Stimulated activated CD4-positive, alpha-beta T cell treated with anti-CD3 and anti-CD28 coated beads, Interleukin-2, amount 100 ng/mL, for 4 hours (primary cell): ENCODE results near the gene PCSK5.

Experiments used
- DNase-seq: peaks from one replicate; pipeline ENCODE4 v3.0.0-alpha.2; 2020; ENCODE audit warnings: low read depth

PCSK5 gene

DNA sequence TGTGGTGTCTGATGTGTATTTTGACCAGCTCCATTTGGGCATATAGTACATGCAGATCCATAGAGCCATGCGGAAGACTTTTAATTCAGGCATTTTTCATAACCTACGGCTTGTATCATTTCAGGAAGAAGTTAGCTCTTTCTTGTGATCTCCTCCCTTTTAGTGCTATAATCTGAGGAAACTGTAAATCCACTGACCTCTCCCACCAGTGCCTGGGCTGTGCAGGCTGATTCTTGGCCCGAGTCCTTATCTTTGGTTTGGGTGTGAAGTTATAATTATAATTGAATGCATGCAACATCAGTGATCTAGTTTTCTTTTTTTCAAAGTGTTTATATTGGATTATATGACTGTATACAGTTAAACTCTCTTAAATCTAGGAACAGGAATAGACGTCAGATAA is 247.9 kb downstream of the PCSK5 start:
- DNase-seq: no peak

DNA sequence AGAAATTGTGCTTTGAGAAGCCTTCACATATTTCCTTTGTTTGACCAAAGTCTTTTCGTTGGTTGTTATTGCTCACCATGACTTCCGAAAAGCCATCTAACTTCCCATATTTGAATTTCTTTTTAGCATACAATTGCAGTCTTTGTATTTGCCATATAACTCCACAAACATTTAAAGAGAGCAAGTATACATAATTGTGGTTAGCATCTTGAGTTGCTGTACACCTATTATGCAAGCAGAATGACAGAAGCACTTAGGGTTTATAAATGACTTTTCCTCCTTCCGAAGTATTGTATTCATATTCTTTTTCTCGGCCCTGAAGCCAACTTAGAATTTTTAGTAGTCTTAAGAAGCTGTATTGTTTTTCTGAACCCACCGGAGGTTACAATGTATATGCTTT is 253.4 kb downstream of the PCSK5 start:
- DNase-seq: no peak

DNA sequence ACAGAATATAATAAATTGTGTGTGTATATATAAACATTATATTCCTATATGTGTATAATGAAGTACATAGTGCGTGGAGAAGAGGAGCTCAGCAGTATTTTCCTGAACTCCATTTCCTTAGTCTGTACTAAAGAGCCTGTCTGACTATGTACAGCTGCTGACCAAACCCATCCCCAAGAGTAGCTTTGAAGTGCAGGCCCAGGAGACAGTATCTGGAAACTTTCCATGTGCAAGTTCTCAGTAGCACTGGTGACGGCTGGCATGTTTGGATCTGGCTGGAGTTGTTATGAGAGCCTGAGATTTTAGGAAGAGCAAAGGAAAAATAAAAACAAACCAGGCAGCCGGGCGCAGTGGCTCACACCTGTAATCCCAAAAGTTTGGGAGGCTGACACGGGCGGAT is 259.5 kb downstream of the PCSK5 start:
- no peak for DNase-seq

DNA sequence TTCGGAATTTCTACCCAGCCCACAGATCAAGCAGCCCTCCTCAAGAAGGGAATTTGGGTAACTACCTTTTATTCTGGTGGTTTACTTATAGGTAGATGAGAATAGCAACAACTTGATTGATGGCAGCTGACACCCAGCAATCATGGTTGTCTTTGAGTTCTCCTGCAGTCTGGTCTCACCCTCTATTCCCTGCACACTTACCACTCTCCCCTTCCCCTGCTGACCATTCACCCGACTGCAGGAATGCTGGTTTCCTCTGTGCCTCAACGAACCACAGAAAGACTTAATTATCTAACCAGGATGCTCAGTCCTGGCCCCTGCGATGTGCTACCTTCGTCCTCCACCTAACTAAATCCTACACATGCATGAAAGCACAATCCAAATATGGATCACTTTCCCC is 260.8 kb downstream of the PCSK5 start:
- DNase-seq: no peak

DNA sequence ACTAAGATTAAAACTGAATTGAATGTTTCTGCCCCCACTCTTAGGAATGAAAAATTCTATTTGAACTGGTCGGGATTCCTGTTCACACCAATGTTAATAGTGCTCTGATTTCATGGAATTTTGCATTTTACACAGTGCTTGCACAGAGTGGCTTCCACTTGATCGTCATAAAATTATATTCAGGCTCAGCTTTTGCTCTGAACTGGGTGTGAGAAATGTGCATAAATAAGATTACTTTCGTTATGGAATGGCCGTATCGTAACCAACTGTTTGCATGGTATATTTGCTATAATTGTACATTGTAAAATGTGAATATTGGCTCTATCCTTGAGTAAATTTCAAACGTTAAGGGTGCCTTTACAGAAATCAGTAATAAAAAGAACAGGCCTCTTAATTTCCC is 262.9 kb downstream of the PCSK5 start:
- no peak for DNase-seq

DNA sequence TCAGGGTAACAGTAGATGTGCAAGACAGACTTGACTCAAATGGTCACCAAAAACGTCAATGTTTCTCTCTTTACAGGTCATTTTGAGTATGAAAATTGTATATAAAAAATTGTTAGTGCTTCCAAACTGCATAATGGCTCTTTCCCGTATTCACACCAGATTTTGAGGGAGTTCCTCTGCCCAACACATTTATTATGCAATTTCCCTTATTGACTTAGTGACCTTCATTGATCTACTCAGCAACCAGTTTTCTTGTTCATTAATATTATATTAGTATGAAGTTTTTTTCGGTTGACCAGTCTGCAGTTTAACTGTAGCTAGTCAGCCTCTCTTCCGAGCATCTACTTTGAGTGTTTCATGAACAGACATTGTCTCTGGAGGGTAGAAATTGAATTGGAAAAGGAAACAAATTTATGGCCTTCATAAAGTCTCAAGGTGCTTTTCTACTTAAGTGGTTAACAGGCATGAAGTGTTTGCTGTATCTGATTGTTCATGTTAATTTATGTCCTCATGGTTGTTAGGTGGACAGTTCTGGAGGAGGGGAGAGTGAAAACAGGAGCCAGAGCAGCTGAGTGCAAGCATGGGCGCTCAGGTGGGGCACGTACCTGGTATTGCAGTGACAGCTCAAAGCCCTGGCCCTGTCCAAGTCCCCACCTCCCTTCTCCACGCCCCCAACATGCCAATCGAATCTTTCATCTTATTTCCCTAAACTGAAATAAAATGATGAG is 263.6 kb downstream of the PCSK5 start:
- no peak for DNase-seq

DNA sequence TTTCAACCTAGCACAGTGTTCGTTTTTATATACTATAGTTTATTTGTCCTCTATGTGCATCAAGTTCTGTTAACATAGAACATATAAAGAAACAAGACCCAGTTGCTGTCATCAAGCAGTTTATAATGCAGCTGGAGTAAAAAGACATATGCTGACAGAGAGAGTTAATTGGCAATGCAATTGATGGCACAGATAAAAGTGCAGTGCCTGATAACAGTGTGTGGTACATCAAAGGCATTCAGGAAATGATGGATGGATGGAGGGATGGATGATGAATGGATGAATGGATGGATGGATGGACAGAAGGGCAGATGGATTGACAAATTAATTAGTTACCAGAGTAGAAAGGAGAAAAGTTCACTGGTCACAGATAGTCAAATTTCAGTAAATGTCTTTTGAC is 264.9 kb downstream of the PCSK5 start:
- DNase-seq: no peak

DNA sequence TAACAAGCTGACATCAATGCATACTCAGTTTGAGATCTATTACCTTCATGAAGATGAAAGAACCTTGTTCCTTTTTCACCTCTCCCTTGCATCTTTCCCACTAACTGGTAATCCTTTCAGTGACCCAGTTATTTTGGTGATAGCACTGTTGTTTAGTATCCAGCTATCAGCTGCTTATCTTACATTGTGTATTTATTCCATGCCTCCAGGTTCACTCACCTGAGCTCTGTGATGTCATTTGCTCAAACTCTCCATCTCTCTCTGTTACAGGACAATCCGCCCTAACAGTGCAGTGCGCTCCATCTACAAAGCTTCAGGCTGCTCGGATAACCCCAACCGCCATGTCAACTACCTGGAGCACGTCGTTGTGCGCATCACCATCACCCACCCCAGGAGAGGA is 268.2 kb downstream of the PCSK5 start:
- DNase-seq: no peak

DNA sequence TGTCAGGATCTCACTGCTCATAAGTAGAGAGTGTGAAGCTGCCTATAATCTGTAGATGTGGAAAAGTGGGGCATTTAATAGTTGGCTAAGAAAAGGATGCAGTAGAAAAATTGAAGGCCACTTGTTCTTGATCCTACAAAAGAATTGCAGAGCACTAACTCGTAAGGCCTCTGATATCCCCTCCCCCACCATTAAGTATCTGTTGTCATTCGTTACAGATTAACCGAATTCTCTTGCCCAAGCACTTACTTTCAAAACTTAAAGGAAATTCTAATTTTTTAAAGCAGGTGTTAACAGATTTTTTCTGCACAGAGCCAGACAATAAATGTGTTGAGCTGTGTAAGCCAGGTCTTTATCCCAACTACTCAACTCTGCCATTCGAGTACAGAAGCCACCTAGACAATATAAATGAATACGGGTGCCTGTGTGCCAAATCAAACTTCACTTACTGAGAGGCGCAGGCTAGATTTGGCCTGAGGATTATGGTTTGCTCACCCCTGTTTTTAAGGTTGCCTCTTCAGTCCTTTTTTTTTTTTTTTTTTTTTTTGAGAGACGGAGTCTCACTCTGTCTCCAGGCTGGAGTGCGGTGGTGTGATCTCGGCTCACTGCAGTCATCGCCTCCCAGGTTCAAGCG is 268.9 kb downstream of the PCSK5 start:
- no peak for DNase-seq

DNA sequence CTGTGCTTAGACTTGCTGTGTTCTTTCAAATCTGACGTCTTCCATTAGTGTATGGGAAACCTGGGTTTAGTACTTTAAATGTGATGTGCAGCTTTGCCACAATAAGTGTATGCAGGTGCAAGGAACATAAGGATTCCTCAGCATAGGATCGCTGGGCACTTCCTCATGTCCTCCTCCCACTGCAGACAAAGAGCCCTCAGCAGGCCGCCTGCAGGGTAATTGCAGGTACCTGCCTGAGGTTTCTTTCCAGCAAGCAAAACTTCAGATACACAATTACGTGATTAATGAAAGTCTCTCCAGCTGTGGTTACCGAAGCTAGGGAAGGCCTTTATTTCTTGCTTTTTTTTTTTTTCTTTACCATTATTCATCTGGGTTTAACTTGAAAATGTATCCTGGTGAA is 270.6 kb downstream of the PCSK5 start:
- DNase-seq: no peak

DNA sequence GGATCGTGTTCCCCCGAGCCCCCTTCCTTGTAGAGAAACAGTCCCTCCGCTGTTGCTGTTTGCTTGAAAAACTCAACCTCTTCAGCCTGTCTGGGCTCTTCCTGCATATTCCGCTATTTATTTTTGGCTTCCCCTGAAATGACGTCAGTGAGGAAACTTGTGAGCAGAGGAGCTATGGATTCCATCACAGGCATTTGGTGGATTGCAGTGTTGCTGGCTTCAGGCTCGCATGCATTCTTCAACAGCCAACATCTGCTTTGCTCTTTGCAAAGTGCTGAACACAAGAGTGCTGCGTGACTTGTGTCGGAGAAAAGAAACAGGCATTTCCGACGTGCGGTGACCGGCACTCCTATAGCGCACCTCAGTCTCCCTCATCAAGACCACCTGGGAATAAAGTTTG is 271.1 kb downstream of the PCSK5 start:
- no peak for DNase-seq

DNA sequence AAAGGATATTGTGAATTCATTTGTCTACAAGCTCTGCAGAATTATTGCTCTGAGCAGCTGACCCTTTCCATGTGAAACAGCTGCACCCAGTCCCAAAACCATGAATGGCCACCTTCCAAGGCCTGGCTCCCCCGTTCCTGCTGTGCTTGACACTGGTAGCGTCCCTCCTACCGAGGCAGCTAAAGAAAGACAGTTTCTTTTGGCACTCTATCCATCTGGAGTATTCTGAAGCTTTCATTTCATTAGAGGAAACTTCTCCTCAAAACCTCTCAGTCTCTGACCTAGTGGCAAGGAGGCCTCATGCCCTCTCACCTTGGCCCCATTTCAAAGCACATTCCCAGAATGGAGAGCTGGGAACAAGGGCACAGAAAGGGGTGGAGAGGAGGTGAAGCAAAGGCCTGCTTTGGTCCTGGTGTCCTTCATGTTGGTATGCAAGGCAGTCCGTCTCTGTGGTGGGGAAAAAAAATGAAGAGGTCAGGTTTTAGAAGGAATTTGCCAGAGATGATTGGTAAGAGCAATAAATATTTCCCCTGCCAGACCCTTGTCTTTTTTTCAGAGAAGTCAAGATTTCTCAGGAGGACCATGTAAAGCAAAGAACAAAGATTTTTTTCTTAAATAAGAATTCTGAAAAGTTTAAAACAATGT is 271.7 kb downstream of the PCSK5 start:
- no peak for DNase-seq

DNA sequence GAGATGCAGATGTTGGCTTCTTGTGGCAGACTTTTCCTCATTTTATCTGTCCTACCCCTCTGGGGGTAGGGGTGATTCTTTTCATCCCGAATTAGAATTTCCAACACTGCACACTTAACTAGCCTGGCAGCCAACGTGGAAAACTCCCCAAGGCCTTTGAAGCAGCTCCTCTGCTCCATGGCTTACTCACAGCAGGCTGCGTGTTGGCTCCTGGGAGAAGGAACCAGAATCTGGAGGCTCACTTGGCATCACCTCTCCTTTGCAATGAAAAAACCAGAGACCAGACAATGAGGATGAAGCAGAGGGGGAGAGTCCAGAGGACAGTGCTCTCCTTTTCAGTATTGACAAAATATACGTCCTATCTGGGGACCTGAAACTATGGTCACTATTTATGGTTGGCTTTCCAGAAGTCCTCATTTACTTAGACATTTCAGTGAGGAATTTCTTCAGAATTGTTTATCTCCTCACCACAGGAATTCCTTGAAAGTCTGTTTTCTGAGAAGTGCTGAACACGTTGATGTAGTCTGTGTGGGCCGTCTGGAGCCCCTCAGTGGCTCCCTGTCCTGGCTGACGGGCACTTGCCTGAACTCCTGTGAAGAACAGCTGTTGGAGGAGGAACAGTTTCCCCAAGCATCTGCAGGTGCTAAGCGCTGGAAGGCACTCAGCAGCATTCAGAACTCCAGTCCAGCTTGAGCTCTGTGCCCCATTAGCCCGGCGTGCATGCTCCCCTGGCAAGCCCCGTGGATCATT is 272.5 kb downstream of the PCSK5 start:
- no peak for DNase-seq

DNA sequence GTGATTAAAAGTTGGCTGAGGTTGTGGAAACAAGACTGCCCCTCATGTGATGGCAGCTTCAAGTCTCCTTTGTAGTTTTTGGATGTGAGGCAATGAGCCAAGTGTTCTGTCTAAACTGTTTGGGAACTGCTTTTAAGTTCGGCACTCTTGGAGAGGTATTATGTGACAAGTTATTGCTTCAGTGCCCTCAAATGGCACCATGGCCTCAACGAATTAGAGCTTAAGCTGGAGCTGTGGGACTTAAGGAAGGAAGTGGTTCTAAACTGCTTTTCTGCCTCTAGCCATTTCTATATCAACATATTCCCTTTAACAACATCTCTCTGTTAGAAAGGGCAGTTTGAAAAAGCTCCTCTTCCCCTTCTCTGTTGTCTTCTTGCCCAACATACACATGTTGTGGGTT is 276.1 kb downstream of the PCSK5 start:
- no peak for DNase-seq

DNA sequence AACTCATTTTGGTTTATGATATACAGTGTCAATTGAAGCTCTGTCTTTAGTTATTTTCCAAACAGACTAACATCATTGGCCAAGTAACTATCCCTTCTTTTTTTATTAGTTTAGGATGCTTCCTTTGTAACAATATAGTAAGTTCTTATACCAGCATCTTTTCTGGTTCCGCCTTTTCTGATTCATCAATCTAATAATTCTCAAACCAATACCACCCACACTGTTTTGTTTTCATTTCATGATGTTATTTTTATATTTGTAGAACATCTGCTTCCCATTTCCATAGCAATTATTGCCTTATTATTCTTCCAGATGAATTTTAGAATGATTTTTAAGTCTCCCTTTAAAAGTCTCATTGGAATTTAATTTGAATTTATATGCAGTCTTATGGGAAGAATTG is 285.7 kb downstream of the PCSK5 start:
- DNase-seq: no peak

DNA sequence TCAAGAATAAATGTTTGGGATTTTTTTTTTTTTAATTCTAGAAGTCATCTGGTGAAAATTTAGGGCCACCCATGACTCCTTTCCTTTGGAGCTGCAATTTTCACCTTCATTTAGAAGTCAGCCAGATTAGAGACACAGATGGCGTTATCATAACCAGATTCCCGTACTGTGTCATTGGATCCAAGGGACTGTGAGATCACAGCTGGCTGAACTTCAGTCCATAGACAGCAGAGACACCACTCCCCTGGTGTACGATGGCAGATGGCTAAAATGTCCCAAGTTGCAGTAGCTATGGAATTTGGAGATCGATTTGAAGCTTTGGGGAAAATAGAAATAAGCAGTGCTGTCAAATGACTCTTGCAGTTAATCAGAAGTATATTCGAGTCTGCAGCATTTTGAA is 287.5 kb downstream of the PCSK5 start:
- DNase-seq: no peak

DNA sequence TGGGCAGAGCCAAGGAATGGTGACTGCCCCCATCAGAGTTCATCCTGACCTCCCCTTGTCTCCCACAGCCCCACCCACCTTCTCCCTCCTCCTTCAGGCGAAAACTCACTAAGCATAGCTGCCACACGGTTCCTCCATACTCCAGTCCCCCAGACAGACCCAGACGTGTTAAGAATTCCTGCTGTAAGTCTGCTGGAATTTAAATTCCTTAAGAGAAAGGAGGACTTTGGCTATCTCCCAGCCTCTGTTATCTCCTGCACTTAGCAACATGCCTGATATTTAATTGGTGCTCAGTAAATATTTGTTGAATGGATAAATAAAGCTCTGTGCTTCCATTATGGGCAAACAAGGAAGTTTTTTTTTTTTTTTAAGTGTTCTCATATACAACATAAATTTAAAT is 290.1 kb downstream of the PCSK5 start:
- no peak for DNase-seq

DNA sequence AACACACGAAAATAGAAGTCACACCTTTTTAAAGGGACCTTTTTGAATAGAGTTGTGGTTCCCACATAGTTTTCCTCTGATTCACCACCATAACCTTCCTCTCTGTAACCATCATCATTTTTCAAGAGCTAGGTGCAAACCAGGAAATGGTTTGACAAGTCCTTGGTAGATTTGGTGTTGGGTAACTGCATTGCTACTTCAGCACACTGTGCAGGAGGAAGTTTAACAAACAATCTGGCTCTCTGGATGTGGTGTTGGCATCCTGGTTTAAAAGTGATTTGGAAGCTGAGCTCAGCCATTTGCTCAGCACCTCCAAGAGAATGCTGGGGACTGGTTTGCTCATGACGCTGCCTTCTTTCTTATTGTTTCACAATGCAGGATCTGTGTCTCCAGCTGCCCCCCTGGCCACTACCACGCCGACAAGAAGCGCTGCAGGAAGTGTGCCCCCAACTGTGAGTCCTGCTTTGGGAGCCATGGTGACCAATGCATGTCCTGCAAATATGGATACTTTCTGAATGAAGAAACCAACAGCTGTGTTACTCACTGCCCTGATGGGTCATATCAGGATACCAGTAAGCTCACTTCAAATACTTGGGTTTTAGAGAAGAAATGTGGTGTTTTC is 290.7 kb downstream of the PCSK5 start:
- DNase-seq: no peak

DNA sequence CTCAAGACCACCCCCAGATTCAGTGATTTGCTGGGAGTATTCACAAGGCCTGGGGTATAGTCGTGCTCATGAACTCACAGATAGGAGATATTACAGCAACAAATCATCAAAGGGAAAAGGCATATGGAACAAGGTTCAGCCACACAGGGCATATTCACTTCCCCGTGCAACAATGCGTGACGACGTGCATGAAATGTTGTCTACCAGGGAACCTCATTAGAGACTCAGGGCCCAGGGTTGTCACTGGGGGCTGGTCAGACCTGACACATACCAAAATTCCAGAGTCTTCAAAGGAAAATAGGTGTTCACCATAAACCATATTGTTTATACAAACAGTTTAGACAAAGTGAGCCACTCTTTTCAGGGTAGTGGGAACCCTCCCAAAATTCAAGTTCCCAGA is 291.3 kb downstream of the PCSK5 start:
- no peak for DNase-seq

DNA sequence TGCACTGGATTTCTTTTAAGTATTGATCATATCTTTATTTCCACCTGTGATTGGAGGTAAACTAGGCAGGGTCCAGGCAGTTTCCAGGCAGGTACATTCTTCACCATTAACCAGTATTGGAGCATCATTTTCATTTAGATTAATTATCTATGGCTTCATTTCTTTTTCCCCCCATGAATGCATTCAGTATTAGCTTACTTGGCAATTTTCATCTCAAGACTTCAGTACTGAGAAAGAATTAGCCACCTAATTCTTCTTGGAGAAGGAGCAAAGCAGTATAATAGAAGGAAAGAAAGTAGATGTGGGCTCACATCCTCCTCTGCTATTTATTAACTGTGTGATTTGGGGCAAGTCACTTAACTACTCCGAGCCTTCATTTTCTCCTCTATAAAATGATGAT is 295.0 kb downstream of the PCSK5 start:
- no peak for DNase-seq

DNA sequence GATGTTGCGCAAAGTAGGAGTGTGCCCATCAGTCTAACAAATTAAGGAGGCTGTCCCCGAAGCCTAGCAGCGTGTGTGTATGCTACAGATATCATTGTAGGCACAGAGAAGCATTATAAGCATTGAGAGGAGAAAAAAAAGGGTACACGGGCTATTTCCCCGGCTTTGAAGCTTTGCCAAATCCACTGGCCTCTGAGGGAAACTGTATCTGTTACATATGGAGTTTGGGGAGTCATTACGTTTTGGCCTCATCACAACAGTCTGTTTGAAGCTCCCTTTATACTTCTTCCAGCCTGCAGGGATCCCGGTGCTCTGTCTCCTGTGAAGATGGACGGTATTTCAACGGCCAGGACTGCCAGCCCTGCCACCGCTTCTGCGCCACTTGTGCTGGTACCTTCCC is 297.8 kb downstream of the PCSK5 start:
- DNase-seq: no peak

DNA sequence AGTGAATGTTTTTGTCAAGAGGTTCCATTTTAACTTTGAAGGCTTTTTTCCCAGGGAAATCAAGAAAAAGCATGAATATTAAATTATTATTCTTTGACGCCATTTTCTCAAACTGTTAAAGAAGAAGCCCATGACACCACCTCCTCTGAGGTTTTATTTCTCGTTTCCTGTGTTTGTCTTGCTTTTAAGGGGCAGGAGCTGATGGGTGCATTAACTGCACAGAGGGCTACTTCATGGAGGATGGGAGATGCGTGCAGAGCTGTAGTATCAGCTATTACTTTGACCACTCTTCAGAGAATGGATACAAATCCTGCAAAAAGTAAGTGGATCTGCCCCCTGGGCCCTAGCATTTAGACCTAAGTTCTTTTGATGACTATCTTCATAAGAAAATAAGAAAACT is 298.4 kb downstream of the PCSK5 start:
- no peak for DNase-seq

DNA sequence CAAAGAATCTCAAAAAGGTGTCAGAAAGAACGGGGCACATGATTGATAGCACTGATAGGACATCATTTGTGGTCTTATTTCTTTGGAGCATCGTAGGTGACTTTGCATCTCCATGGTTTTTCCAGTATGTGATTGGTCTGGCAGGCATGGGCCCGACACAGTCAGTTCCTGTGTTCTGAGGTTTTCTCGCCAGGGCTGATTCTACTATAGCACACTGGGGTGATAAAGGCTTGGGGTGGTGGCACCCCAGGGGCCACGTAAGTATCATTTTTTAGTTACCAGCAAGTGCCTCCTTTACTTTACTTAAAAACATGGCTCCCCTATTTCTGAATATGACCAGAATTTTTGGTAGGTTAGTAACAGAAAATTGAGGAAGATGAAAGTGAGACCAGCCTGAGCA is 301.0 kb downstream of the PCSK5 start:
- no peak for DNase-seq
